MM.1S (cell line): ENCODE results near the gene LPCAT2.

Experiments
- EZH2 ChIP-seq: fragments of 300-600 bp; sonication (generic); optimal IDR thresholded peaks from 2 replicates; pipeline ENCODE3; 2017; ENCODE audit warnings: low read depth, mild to moderate bottlenecking, antibody characterized with exemption, low read length, mixed read lengths
- TF ChIP-seq, protein P1 (sequence below): fragments of 300-600 bp; sonication (generic); IDR thresholded peaks from 2 replicates; pipeline ENCODE4 v1.5.1; 2016; ENCODE audit warnings: antibody characterized with exemption, low read length, mixed read lengths

DNA sequence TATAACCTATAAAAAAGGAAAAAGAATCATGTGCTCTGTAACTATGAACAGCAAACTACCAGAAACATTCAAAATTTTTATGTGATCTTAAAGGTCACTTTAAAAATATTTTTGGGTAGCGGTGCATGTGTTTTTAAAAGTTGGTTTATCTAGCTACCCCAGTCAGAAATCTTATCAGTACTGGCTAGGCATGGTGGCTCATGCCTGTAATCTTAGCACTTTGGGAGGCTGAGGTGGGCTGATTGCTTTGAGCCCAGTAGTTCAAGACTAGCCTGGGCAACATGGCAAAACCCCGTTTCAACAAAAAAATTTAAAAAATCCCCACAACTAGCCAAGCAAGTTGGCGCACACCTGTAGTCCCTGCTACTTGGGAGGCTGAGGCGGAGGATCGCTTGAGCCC lies 61.3 kb downstream of the LPCAT2 start:
- no peak for TF ChIP-seq EZH2
- TF ChIP-seq, protein P1, sequence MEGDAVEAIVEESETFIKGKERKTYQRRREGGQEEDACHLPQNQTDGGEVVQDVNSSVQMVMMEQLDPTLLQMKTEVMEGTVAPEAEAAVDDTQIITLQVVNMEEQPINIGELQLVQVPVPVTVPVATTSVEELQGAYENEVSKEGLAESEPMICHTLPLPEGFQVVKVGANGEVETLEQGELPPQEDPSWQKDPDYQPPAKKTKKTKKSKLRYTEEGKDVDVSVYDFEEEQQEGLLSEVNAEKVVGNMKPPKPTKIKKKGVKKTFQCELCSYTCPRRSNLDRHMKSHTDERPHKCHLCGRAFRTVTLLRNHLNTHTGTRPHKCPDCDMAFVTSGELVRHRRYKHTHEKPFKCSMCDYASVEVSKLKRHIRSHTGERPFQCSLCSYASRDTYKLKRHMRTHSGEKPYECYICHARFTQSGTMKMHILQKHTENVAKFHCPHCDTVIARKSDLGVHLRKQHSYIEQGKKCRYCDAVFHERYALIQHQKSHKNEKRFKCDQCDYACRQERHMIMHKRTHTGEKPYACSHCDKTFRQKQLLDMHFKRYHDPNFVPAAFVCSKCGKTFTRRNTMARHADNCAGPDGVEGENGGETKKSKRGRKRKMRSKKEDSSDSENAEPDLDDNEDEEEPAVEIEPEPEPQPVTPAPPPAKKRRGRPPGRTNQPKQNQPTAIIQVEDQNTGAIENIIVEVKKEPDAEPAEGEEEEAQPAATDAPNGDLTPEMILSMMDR = no peak
